Activated CD4-positive, CD25-positive, alpha-beta regulatory T cell (primary cell): ENCODE measurements around the gene BCKDHA.
"Not testable (repeated sequence)": the region's sequence is repeated elsewhere in the genome, so short reads cannot be mapped to it uniquely, and the experiment has no call there.

Experiments used
- DNase-seq, 4 experiments: peaks; one replicate each; lab custom pipeline; 2025; lab: John Stamatoyannopoulos, UW

Gene BCKDHA

GRCh38 chr19:41426116-41426841, 28.7 kb downstream of the BCKDHA start:
- DNase-seq: no peak

GRCh38 chr19:41426952-41427646, 29.5 kb downstream of the BCKDHA start, which contains the start of gene B3GNT8:
Gene B3GNT8 (minus strand): TSS chr19:41427374. CDS start chr19:41426778, 596 bp downstream.
- DNase-seq: no peak

- DNase-seq: no peak
Measured at GRCh38 chr19:41427647-41428480, 30.2 kb downstream of the BCKDHA start.

- DNase-seq: no peak
Measured at GRCh38 chr19:41428481-41428859, 30.9 kb downstream of the BCKDHA start.

DNA sequence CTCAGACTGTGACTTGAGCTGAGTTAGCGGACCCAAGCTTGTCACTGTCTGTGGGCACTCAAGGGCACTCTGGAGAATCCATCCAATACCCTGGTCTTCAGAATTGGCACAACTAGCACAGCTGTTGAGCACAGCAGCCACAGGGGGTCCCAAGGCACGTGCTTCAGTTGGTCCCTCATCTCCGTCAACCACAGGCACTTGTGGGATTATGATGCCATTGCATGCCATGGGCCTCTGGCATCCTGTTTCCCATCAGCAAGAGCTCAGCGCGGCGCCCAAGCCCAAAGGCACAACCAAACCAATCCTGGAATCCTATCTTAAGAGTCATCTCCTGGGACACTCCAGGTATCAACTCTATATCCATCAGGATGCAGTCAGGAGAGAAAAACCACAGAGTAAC, 33.3 kb downstream of the BCKDHA start:
- no peak for DNase-seq

DNA sequence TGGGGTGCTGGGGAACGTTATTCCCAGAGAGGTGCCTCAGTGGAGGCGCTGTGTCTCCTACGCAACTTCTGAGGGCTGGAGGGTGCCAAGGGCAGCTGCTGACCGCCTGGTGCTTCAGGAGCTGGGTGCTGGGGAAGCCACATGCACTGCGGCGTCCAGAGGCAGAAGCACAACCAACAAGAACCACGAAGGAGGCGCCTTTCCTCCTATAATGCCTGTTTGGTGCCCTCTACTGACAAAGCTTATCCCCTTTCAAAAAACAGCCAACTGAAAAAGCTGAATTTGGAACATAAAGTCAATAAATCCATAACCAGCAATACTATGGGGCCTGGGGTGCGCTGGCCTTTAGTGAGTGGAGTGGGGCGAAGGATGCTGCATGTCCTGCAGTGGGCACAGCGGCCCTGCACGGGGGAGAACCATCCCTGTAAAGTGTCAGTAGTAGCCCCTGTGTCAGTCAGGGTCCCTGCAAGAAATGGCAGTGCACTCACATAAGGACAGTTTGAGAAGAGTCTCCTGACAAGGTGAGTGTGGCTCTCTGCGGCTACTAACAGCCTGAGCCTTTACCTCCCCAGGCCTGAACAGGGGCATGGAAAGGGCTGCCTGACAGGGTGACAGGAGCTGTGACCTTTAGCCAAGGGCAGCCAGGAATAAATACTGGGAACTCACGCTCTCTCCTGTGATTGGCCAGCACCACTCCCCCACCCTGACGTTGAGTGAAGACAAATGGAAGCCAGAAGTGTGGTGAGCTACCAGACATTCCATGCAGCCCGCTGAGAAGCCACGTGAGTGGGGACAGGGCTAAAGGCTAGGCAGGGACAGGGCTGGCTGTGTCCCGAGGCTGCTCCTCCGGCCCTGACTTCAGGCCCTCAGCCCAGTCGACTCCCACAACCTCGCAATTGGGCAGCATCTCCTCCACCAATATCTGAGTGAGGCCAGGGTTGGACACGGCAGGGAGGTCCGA, 34.1 kb downstream of the BCKDHA start:
- DNase-seq: no peak

DNA sequence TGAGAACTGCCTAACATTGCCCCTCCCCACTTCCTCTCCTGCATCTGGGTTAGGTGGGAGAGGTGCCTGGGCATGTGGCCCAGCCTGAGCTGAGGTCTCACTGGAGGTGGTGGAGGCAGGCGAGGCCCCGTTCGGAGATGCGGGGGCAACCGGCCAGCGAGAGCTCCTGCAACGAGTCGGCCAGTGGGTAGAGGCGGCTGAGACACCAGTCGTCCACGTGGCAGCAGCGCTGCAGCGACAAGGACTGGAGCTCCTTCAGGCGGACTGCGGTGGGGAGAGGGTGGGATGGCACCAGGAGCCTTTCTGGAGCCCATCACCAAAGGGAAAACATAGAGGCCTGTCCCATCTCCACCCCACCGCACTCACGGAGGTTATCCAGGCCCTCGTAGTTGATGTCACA, 35.6 kb downstream of the BCKDHA start:
- DNase-seq: no peak

GRCh38 chr19:41434450-41434849, 36.8 kb downstream of the BCKDHA start:
- DNase-seq: no peak

DNA sequence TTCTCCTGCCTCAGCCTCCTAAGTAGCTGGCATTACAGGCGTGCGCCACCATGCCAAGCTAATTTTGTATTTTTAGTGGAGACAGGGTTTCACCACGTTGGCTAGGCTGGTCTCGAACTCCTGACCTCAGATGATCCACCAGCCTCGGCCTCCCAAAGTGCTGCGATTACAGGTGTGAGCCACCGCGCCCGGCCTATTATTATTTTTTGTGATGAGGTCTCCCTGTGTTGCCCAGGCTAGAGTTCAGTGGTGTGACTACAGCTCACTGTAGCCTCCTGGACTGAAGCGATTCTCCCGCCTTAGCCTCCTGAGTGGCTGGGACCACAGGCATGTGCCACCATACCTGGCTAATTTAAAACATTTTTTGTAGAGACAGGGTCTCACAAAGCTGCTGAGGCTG, 37.8 kb downstream of the BCKDHA start:
- not testable (repeated sequence) for DNase-seq

DNA sequence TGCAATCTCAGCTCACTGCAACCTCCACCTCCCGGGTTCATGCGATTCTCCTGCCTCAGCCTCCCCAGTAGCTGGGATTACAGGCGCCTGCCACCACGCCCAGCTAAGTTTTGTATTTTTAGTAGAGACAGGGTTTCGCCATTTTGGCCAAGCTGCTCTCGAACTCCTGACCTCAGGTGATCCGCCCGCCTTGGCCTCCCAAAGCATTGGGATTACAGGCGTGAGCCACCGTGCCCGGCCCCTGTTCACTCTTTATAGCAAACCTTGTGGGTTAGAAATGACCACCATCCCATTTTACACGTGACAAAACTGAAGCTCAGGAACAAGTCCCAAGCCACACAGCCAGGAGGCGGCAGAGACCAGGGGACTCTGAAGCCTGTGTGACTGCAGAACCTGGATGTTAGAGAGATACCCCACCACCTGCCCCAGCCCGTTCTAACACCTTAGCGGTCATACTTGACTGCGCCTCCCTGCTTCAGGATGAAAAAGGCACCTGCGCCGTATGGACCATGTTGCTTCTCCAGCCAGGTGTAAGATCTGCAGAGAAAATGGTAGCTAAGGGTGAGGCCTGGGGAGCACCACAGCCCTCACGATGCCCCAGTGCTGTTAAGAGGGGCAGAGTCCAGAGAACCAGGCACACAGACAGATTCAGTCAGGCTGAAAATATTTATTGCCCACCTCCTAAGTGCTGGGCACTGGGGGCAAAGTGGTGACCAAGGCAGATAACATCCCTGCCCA, 38.5 kb downstream of the BCKDHA start:
- DNase-seq: no peak

GRCh38 chr19:41436674-41436951, 39.0 kb downstream of the BCKDHA start:
- no peak for DNase-seq

GRCh38 chr19:41437944-41438574, 40.4 kb downstream of the BCKDHA start:
- no peak for DNase-seq

DNA sequence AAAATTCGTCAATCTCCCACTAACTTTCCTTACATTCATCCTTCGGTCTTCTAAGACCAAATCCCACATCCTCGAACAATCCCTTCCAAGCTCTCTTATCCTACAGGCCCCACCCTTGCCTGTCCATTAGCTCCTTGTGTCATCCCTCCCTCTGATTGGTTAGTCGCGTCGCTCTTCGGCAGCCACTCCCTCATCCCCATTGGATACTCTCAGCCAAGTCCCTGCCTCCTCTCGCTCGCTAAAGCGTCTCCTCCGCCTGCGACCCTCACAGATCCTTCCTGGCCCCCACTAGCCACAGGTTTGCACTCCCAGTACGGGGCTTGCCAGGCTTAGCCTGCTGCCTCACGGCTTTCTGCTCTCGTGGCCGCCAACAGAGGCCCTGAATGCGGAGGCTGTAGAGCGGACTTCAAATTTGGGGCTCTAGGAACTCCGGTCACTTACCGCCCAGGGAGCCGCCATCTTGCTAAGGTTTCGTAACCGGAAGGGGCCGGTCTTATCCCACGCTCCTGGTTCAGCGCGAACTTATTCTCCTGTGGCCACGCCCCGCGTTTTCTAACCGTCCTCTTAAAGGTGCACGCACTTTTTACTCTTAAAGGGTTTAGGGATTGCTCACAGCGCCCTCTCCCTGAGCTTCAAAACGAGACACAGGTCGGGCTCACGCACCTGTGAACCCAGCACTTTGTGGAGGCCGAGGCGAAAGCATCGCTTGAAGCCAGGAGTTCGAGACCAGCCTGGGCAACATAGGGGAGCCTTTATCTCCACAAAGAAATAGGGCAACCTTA, 42.0 kb downstream of the BCKDHA start, which contains the start of gene DMAC2:
Gene DMAC2, minus strand, starts transcription at position 472 of the 782 bp plus-strand sequence. Its CDS starts 13 bp downstream, at position 459.
- peak; percentile 74 to 88 (median 88) for DNase-seq

DNA sequence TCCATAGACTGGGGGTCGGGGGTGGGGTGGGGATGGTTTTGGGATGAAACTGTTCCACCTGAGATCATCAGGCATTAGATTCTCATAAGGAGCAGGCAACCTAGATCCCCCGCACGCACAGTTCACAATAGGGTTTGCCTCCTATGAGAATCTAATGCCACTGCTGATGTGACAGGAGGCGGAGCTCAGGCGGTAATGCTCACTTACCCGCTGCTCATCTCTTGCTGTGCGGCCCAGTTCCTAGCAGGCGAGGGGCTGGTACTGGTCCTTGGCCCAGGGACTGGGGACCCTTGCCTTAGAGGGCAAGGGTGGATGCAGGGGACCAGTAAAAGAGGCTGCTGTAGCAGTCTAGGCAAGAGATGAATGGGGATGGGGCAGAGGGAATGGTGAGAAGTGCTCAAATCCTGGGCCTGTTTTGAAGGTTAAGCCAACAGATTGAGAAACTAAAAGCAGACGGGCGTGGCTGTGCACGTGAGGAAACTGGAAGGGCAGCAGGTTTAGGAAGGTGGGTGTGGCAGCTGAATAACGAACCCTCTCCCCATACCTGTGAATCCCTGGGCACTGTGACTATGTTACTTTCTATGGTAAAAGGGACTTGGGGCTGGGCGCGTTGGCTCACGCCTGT, 43.8 kb downstream of the BCKDHA start:
- no peak for DNase-seq

DNA sequence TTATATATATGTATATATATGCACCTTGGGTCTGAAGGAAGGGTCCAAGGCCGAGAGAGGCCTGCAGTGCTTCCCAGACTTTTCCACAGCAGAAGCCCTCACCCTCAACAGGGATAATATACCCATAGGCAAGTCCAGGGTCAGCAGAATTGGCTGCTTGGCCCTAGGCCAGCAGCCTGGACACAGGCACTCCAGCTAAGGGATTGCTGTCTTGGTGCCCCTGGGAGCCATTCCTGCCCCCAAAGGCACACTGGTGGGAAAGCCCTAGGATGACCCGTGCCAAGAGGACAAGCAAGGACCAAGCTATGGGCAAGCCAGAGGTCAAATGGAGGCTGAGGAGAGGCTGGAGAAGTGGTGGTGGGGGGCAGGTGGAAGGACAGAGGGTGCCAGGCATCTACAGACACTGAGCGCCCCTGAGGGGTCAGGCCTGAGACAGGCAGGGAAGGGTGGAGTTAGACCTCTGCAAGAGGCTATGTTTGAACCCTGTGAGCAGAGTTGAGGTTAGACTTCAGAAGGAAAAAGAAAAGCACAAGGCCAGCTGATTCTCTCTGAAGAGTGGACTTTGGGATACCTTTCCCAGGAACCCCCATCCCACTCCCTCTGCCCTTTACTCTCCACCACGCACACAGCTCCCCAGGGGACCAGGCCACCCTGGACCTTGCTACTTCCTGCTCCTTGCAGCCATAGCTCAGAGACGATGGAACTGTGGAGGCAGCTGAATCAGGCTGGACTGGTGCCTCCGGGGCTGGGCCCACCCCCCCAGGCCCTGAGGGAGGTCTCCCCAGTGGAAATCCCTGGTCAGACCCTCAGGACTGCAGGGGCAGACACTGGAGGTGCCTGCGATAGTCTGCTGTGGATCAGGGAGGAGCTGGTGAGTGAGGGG, 45.1 kb downstream of the BCKDHA start, which contains the start of gene ERICH4:
Gene ERICH4, plus strand, starts transcription at position 684 of the 883 bp plus-strand sequence. Its CDS starts 14 bp downstream, at position 698.
- no peak for DNase-seq

DNA sequence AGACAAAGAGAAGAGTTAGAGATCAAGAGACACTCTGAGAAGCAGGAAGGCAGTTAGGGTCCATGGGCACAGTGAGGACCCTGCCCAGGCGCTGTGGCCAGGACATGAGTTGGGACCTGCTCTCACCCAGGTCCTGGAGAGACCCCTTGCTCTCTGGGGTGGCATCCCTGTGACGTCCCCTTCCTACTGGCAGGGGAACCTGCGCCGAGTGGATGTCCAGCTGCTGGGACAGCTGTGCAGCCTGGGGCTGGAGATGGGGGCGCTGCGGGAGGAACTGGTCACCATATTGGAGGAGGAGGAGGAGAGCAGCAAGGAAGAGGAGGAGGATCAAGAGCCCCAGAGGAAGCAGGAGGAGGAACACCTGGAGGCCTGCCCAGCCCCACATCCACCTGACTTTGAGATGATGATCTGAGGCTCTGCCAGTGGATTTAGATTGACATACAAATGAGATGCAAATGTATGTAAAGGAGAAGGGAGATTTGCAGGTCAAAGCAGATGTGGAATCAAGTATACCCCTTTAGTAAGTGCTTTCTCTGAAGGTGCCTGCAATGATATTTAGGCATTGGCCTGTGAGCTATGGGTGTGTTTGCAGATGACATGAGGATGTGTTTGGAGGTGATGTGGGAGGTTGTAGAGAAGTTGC, 46.3 kb downstream of the BCKDHA start:
- no peak for DNase-seq

- DNase-seq: no peak
Measured at GRCh38 chr19:41445575-41445974, 48.0 kb downstream of the BCKDHA start.
